K562 (cell line): ENCODE data around the gene HCFC1R1. TPM values are rescaled to one million over a fixed set of nuclear protein-coding genes. Genes with fewer than 3 reads are reported as not detected.

Source experiments
- GATAD2B ChIP-seq: fragments of 450-650 bp; IDR thresholded peaks from 2 replicates; pipeline ENCODE4 v1.6.1; 2017; ENCODE audit warnings: mild to moderate bottlenecking, borderline replicate concordance
- HDGF ChIP-seq: fragments of 450-650 bp; IDR thresholded peaks from 2 replicates; pipeline ENCODE4 v1.6.1; 2016
- NFIC ChIP-seq: fragments of 450-650 bp; IDR thresholded peaks from 2 replicates; pipeline ENCODE4 v1.6.1; 2017; ENCODE audit warnings: mild to moderate bottlenecking, inconsistent platforms
- TGIF2 ChIP-seq: sonication (generic); formaldehyde crosslinking; IDR thresholded peaks from 2 replicates; pipeline ENCODE4 v1.8.1; 2022; ENCODE audit warnings: mild to moderate bottlenecking, missing genetic modification reagents, moderate library complexity
- ZNF408 ChIP-seq: fragments of 250-450 bp; sonication (Bioruptor Pico); IDR thresholded peaks from 2 replicates; pipeline ENCODE4 v1.4.0; 2020; ENCODE audit warnings: low read depth, mild to moderate bottlenecking, moderate library complexity
- polyA plus RNA-seq, 8 experiments: library from polyadenylated mRNA; depleted of rRNA in 4 of 8; stranded (reverse) in 5 of 8; unstranded in 3 of 8; fragments of >200 nt; fragmentation: Nextera tagmentation in 2 of 8; fragmentation: Illumina TruSeq in 1 of 8; extraction: Ambion mirVana in 2 of 8; extraction: Trizol in 1 of 8; gene quantifications; 2 replicates each; pipeline versions ENCODE4 v1.2.1 to v1.2.3, GENCODE V29; 2011 to 2014; ENCODE audit warnings: inconsistent platforms in 1 of 8, missing spikeins in 1 of 8
- total RNA-seq, 7 experiments: library from RNA; depleted of rRNA in 6 of 7; stranded (reverse); fragments of >200 nt in 6 of 7; fragmentation: Illumina TruSeq in 2 of 7; extraction: Trizol in 2 of 7; gene quantifications; 2 replicates each; pipeline versions ENCODE4 v1.2.1 to v1.2.3, GENCODE V29; 2011 to 2021; ENCODE audit warnings: low replicate concordance in 1 of 7
- TF ChIP-seq, protein P1 (sequence below): fragments of 450-650 bp; IDR thresholded peaks from 2 replicates; pipeline ENCODE4 v1.6.1; 2016; ENCODE audit warnings: mild to moderate bottlenecking, moderate library complexity
- TF ChIP-seq, protein P2 (sequence below), 2 experiments: fragments of 450-650 bp; IDR thresholded peaks; 2 replicates each; pipeline ENCODE4 v1.6.1; 2016; ENCODE audit warnings: mild to moderate bottlenecking in 2 of 2, borderline replicate concordance in 1 of 2, low read depth in 1 of 2, moderate library complexity in 1 of 2
- TF ChIP-seq, protein P3 (sequence below): fragments of 250-450 bp; sonication (Bioruptor Pico); IDR thresholded peaks from 2 replicates; pipeline ENCODE4 v1.9.0; 2021; ENCODE audit warnings: mild to moderate bottlenecking

The HCFC1R1 gene
- total and polyA plus RNA-seq, 9 of the 15 experiments (the other 6 are each of a cell fraction or from before 2014, with no cell fraction given) = 2.2 to 29.0 (median 11.2) TPM

DNA sequence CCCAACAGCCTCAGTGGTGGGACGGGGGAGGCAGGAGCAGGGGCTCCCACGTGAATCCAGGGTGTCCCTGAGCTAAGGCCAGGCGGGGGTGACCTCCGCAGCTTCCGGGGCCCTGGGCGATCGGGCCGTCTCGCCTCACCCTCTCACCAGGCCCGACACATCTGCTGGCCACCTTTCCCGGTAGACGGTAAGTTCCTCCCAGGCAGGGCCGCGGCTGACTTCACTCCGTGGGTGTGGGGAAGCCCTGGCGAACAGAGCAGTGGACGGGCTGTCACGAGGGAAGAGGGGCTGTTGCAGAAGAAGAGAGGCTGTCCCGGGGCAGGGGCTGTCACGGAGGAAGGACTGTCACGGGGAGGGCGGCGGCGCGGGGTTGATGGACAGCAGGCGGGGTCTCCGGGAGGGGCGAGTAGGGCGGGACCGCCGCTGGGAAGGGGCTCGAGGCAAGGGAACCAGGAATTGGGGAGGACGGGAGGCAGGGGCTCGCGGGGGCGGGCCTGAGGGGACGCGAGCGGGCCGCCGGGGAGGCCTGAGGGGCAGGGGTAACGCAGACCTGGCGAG, 44.0 kb downstream of the HCFC1R1 start (continued):
- TF ChIP-seq, protein P1, sequence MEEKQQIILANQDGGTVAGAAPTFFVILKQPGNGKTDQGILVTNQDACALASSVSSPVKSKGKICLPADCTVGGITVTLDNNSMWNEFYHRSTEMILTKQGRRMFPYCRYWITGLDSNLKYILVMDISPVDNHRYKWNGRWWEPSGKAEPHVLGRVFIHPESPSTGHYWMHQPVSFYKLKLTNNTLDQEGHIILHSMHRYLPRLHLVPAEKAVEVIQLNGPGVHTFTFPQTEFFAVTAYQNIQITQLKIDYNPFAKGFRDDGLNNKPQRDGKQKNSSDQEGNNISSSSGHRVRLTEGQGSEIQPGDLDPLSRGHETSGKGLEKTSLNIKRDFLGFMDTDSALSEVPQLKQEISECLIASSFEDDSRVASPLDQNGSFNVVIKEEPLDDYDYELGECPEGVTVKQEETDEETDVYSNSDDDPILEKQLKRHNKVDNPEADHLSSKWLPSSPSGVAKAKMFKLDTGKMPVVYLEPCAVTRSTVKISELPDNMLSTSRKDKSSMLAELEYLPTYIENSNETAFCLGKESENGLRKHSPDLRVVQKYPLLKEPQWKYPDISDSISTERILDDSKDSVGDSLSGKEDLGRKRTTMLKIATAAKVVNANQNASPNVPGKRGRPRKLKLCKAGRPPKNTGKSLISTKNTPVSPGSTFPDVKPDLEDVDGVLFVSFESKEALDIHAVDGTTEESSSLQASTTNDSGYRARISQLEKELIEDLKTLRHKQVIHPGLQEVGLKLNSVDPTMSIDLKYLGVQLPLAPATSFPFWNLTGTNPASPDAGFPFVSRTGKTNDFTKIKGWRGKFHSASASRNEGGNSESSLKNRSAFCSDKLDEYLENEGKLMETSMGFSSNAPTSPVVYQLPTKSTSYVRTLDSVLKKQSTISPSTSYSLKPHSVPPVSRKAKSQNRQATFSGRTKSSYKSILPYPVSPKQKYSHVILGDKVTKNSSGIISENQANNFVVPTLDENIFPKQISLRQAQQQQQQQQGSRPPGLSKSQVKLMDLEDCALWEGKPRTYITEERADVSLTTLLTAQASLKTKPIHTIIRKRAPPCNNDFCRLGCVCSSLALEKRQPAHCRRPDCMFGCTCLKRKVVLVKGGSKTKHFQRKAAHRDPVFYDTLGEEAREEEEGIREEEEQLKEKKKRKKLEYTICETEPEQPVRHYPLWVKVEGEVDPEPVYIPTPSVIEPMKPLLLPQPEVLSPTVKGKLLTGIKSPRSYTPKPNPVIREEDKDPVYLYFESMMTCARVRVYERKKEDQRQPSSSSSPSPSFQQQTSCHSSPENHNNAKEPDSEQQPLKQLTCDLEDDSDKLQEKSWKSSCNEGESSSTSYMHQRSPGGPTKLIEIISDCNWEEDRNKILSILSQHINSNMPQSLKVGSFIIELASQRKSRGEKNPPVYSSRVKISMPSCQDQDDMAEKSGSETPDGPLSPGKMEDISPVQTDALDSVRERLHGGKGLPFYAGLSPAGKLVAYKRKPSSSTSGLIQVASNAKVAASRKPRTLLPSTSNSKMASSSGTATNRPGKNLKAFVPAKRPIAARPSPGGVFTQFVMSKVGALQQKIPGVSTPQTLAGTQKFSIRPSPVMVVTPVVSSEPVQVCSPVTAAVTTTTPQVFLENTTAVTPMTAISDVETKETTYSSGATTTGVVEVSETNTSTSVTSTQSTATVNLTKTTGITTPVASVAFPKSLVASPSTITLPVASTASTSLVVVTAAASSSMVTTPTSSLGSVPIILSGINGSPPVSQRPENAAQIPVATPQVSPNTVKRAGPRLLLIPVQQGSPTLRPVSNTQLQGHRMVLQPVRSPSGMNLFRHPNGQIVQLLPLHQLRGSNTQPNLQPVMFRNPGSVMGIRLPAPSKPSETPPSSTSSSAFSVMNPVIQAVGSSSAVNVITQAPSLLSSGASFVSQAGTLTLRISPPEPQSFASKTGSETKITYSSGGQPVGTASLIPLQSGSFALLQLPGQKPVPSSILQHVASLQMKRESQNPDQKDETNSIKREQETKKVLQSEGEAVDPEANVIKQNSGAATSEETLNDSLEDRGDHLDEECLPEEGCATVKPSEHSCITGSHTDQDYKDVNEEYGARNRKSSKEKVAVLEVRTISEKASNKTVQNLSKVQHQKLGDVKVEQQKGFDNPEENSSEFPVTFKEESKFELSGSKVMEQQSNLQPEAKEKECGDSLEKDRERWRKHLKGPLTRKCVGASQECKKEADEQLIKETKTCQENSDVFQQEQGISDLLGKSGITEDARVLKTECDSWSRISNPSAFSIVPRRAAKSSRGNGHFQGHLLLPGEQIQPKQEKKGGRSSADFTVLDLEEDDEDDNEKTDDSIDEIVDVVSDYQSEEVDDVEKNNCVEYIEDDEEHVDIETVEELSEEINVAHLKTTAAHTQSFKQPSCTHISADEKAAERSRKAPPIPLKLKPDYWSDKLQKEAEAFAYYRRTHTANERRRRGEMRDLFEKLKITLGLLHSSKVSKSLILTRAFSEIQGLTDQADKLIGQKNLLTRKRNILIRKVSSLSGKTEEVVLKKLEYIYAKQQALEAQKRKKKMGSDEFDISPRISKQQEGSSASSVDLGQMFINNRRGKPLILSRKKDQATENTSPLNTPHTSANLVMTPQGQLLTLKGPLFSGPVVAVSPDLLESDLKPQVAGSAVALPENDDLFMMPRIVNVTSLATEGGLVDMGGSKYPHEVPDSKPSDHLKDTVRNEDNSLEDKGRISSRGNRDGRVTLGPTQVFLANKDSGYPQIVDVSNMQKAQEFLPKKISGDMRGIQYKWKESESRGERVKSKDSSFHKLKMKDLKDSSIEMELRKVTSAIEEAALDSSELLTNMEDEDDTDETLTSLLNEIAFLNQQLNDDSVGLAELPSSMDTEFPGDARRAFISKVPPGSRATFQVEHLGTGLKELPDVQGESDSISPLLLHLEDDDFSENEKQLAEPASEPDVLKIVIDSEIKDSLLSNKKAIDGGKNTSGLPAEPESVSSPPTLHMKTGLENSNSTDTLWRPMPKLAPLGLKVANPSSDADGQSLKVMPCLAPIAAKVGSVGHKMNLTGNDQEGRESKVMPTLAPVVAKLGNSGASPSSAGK = no peak
- TF ChIP-seq, protein P2, sequence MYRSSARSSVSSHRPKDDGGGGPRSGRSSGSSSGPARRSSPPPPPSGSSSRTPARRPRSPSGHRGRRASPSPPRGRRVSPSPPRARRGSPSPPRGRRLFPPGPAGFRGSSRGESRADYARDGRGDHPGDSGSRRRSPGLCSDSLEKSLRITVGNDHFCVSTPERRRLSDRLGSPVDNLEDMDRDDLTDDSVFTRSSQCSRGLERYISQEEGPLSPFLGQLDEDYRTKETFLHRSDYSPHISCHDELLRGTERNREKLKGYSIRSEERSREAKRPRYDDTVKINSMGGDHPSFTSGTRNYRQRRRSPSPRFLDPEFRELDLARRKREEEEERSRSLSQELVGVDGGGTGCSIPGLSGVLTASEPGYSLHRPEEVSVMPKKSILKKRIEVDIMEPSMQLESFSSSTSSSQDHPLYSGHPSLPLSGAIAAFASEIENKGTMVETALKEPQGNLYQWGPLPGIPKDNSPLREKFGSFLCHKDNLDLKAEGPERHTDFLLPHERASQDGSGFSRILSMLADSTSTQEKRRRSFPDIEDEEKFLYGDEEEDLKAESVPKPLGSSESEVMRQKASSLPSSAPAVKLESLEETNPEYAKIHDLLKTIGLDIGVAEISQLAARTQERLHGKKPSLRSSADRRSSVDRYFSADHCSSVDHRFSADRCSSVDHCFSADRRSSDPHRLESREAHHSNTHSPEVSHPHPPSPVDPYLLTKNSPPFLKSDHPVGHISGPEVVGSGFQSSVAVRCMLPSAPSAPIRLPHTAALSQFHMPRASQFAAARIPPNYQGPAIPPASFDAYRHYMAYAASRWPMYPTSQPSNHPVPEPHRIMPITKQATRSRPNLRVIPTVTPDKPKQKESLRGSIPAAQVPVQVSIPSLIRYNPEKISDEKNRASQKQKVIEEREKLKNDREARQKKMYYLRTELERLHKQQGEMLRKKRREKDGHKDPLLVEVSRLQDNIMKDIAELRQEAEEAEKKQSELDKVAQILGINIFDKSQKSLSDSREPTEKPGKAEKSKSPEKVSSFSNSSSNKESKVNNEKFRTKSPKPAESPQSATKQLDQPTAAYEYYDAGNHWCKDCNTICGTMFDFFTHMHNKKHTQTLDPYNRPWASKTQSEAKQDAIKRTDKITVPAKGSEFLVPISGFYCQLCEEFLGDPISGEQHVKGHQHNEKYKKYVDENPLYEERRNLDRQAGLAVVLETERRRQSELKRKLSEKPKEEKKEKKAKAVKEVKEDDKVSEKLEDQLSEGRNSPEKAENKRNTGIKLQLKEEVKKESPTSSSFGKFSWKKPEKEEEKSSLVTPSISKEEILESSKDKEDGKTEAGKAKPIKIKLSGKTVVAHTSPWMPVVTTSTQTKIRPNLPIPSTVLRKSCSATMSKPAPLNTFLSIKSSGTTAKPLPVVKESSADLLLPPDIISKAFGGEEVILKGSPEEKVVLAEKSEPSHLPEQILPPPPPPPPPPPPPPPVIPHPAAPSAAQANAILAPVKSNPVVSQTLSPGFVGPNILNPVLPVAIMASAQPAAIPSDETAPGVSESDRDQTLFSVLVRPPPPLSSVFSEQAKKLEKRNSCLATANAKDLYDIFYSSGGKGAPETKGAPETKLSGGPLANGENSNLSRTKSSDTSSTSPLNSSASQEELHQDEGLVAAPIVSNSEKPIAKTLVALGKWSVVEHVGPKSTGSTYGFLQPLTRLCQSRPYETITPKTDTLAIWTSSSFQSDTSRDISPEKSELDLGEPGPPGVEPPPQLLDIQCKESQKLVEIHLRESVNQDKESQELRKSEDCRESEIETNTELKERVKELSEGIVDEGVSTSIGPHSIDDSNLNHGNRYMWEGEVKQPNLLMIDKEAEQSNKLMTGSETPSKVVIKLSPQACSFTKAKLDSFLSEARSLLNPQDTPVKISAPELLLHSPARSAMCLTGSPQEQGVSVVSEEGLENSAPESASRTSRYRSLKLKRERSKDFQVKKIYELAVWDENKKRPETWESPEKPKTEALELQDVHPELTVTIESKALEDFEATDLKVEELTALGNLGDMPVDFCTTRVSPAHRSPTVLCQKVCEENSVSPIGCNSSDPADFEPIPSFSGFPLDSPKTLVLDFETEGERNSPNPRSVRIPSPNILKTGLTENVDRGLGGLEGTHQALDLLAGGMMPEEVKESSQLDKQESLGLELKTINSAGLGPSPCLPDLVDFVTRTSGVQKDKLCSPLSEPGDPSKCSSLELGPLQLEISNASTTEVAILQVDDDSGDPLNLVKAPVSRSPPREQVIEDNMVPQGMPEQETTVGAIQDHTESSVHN (IDR thresholded peaks at IDR 0.05; ENCODE audit: borderline replicate concordance in 1 of 2, low read depth in 1 of 2) = no peak
- TF ChIP-seq HDGF (peak; percentile 57; the same call in 1 of the 2 replicates), ZNF408 (CRISPR knock-in tag) (no peak), NFIC (peak; percentile 37), TGIF2 (CRISPR knock-in tag) (no peak), GATAD2B (no peak)
- TF ChIP-seq, protein P3, sequence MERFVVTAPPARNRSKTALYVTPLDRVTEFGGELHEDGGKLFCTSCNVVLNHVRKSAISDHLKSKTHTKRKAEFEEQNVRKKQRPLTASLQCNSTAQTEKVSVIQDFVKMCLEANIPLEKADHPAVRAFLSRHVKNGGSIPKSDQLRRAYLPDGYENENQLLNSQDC (CRISPR knock-in tag) = no peak
